T-helper 2 cell (primary cell): ENCODE data around the gene LLCFC1.
A peak's percentile ranks its signal among the peaks of the same experiment; 100 is the strongest.
"Not testable (repeated sequence)": the region's sequence is repeated elsewhere in the genome, so short reads cannot be mapped to it uniquely, and the experiment has no call there.

Experiments
- DNase-seq, 5 experiments: peaks; one replicate each; pipeline versions ENCODE4 v3.0.0 to v3.0.0-alpha.2; 2012 to 2022

LLCFC1 gene

DNA sequence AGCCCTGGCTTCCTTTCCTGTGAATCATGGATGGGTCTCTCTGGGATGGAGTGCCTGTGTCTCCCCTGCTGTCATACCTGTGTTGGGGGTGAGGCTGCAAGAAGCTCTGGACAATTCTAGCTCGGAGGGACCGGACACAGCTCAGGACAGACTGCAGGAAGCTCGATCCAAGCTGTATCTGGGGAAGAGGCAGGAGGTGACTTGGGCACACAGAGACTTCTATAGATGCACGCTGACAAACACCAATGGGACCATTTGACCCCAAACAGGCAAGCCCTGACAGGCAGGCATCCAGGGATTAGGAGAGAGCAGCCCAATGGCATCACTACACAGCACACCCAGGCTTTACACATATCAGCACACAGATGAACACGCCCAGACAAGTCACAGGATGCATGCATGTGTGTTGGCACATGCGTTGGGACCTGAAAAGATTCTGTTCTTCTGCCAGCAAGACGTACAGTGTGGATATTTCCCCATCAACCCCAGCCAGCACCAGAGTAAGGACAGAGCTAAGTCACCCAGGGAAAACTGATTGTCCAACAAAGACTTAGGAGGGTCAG is 4.5 kb downstream of the LLCFC1 start:
- no peak for DNase-seq

DNA sequence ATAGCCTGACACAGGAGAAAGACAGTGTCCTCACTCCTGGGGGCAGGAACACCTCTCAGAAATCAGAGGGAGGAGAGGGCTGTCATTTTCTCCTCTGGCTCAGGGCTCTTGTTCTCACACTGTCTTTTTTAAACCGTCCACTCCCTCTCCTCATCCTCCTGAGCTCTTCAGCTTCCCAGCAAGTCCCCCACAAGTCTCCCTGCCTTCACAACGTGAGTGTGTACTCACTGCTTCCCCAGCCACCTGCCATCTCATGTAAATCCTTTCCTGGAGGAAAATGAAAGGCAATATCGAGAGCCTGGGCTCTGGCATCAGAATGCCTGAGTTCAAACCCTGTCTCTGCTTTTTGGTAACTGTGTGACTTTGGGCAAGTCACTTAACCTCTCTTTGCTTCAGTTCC is 5.7 kb downstream of the LLCFC1 start:
- no peak for DNase-seq

DNA sequence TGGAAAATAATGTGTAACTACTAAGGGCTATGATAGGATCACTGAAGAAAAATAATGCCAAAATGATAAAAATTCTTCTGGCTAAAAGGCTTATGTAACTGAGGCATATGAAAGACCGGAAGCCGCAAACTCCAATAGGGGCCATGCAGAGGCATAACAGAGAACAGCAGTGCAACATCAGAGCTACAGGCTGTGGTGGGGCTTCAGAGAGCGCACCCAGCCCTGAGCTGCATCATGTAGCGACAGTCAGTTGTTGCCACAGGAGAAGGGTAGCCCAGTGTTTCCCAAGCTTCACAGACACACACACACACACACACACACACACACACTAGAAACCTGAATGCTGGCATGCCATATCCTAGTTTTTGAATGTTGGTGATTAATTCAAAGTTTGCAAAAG is 9.3 kb downstream of the LLCFC1 start:
- DNase-seq, result no peak

DNA sequence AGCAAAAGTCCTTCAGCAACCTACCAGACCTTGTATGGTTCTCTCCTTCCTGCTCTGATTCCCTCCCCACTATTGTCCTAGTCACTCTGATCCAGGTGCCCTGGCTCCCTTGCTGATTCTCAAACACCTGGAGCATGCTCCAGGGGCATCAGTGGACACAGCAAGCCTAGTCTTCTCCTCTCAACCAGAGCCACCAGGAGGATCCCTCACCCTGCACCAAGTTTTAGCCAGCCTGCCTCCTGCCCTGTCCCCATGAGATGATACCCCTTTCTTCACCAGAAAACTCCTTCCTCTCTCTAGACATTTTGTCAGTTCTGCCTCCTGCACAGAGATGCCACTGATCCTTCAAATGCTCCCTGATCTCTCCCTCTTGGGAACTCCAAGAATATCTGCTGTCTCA is 11.0 kb downstream of the LLCFC1 start:
- no peak for DNase-seq

DNA sequence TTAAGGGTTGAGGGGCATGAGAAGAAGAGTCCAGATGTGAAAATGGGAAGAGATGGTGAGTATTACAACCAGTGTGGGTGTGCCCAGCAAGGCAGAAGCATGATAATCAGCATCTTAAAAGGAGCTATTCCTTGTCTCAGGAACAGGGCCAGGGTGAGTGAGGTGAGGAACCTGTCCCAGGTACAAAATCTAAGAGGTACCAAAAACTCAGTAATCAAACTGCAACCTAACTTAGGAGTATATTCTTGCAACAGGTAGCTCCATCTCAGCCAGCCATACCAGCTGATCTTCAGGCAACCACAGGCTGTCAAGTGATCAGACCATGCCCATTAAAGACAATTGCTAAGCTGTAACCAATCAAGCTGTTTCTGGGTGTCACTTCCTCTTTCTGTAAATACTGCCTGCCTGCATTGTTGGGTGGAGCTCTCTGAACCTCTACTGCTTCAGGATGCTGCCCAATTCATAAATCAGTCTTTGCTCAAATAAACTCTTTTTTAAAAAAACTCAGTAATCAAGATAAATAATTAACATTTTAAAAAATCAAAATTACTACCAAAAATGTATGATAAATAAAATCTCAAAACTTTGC is 15.5 kb downstream of the LLCFC1 start:
- DNase-seq, result peak in 1 of 5 experiments; percentile 33

DNA sequence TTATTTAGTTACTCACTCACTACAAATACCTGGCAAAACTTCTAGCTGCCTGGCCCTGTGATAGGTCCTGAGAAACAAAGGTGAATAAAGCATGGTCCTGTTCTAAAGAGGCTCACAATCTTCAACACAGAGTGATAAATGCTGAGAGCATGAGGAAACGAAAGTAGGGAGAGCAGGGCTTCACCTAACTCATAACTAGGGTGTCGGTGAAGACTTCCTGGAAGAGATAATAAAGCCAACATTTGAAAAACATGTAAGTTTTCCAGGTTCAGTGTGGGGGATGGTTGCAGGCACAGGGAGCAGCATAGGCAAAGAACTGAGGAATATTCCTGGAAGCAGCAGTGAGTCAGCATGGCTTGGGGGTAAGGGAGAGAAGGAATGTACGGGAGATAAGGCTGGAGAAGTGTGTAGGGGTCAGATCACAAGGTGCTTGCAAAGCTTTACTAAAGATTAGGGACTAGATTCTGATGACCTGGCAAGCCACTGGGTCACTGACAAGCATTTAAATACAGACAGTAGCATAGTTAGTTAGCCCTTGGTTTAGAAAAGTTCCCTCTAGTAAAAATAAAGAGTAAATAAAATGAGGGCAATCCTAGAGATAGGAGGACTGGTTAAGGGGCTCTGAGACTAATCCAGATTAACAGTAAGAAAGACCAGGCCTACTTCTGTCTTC is 17.8 kb downstream of the LLCFC1 start:
- DNase-seq, result no peak

DNA sequence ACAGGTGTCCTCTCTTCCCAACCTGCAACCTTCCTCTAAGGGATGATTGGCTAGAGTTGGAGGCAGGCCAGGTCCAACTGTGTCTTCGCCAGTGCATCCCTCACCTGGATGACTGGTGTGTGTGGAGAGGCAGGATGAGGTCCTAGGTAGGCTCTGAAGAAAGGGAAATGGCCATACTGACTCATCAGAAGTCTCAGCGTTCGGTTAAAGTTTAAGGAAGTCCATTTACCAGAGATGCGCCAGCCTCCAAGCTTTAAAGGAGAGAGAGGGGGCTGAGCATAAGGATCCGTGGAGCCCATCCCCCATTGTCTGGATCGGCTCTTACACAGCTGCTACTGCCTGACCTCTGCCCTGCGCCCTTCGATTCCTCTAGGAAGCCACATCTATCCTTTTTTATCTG is 18.4 kb downstream of the LLCFC1 start:
- DNase-seq, result no peak

DNA sequence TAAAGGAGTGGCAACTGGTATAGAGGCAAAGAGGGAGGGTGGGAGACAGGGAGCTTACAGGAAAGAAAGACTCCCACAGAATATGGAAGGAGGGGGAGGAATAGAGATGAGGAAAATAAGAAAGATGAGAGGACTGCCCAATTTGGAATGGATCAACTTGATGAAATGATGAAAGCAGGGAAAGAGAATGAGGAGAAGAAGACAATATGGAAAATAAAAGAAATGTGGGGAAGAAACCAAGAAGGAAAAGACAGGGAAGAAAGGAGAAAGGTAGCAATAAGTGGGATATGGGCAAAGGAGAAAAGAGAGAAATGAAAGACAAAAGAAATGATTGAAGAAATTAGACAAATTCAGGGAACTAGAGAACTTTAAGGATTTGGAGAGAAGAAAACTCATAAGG is 19.9 kb downstream of the LLCFC1 start:
- no peak for DNase-seq

DNA sequence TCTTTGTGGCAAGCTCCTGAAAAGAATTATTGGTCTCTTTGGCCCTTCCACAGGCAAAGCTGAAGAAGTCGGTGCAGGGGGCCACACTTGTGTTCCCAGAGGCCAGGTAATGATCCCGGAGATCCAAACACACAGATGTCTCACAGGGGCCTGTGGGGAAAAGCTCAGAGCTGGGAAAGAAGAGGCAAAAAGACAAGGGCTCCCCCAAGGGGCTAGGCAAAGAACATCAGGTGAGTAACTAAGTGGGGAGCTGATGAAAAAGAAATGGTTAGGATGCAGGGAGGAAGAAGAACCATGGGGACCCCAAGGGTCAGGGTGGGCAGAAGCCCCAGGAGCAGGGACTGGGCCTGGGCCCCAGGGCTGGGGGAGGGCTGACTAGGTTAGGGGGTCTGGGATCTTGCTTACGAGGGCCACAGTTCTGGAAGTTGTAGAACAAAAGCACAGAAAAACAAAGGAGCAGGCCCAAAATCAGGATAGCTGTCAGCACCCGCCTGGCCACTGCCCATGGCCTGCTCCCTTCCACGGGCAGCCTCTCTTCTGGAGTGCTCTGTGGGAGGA is 21.8 kb downstream of the LLCFC1 start:
- no peak for DNase-seq

DNA sequence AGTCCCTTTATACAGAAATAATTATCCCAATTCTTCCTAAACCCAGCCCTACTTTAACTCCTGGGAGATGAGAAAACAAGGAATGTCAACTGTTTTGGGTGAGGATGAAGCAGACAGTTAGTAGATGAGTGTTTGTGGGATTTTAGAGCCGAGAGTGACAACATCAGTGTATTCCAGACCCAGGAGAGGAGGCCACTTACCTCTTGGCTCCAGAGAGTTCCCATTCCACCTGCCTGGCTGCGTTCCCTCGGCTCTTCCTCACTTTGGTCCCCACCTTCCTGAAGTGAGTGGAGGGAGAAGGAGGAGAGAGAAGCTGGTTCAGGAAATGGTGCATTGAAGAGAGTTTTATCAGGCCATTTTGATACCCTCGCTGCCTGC is 22.3 kb downstream of the LLCFC1 start:
- DNase-seq, result no peak

DNA sequence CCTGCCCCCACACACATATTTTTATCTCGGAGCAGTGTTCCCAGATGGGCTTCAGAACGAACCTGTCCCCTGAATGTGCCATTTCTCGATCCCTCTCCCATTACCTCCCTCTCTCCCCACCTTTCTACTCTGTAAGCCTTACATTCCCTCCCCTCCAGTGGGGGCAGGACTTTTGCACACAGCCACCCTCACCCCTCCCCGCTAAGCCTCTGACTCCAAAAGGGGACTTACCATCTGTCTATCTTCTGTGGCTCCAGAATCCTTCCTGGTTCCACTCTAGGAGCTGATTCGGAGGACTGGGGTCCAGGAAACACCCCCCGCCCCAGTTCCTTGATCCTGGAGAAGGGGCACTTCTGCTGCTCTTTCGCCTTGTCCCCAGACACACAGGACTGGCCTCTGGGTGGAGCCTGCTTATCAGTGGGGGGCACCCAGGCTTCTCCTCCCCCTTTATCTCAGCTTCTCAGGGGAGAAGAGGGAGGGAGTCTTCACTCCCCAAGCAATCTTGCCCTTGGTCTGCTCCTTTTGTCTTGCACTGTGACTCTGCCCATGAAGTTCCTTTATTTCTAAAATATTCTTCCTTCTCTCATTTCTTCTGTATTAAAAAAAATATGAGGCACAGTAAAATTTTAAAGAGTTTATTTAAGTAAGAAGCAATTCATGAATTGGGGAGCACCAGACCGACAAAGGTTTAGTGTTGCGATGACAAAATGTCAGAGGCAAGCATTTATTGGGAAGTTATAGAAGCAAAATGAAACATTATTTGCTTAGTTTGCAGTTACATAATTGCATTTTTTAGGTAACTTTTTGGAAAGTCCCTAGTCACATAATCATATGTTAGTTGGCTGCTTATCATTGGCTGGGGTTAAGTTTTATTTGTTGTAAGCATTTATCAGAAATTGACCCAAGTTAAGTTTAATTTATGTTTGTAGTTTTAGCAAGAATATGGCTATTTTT is 23.0 kb downstream of the LLCFC1 start, which contains the start of gene KEL:
KEL (minus strand) TSS at position 391 of the 954 bp plus-strand sequence; CDS start at position 234, 157 bp downstream.
- no peak for DNase-seq

DNA sequence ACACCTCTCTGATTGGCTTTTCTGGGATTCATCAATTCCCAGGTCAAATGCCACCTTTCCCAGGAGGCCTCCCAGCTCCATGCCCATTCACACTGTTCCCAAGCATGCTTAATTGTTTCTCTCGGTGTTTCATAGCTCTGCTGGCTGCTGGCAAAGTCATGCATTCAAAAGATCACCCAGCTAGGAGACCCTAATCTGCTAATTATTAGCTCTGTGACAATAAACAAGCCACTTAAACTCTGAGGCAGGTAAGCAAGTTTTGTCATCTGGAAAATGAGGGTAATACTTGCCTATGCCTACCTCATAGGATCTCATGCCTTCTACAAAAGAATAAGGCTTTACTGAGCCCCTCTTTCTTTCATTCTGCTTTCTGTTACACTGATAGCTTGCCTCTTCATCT is 23.7 kb downstream of the LLCFC1 start:
- DNase-seq, result no peak

DNA sequence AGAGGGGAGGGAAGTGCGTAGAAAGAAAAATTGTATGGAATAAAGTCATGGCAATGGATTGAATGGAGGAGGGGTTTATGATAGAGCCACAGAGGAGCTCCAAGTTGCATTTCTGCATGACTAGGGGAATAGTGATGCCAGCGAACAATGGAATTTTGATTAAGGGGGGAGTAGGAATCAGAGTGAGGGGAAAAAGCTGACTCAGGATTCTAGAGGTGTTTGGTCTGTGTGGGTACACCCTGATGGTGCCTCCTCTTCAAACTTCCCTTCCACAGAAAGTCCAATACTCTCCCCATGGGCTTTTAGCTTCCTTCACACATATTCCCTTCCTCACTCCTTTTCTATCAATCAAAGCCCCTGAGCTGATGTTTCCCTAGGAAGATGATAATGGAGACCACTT is 24.7 kb downstream of the LLCFC1 start:
- no peak for DNase-seq

DNA sequence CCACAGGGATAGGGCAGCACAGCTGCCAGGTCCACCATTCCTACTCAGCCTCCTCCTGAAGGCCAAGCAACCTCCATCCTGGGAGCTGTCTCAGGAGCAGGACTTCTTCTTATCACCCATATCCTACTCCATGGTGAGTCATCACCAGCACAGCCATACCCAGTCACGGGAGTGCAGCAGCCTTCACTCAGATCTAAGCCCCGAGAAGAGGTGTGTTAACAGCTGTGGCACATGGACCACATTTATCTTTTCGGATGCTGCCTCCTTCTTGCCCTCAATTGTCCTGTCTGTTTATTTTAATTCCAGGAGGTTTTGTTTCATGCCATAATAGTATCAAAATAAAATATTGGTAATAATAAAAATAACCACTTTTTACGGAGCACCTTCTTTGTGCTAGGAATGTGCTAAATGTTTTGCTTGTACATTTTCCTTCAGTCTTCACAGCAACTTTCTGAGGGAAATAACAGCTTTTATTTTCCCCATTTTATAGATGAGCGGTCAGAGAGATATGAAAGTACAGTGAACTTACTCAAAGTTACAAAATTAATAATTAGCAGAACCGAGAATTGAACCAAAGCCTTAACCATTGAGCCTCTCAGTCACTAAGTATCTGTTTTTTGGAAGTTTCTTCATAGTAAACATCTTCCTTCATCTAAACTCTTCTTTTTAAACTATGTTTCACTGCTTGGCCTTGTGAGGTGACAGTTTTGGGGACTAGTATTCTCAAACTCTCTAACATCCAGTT is 25.4 kb downstream of the LLCFC1 start:
- DNase-seq, result no peak

DNA sequence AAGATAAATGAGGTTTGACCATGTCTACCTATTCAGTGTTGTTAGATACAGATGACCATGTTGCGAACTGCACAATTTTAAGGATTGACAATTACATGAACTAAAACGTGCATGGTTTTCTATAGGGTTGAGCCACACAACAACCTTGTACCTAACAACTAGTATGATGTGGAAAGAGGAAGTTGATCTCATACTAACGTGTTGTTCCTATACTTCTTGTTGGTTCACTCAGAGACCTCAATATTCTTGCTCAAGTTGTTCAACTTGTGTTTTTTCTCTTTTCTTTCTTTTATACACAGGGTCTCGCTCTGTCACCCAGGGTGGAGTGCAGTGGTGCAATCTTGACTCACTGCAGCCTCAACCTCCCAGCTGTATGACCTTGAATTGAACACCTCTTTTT is 28.9 kb downstream of the LLCFC1 start:
- DNase-seq, result no peak

DNA sequence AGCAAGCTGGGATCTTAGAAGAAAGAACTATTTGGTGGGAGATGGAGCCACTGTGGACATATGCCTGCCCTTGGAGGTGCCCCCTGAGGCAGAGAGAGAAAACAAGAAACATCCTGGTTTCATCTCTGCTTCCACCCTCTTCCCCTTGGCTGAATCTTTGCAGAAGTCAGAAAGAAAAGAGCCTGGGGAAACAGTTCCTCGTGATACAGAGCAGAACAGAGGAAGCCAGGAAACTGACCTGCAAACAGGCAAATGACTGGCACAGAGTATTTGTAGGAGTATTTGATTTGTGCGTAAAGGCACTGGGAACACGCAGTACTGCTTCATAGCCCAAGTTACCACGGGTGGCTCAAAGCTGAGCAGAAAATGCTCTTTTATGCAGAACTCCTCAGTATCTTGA is 29.9 kb downstream of the LLCFC1 start:
- DNase-seq, result no peak

DNA sequence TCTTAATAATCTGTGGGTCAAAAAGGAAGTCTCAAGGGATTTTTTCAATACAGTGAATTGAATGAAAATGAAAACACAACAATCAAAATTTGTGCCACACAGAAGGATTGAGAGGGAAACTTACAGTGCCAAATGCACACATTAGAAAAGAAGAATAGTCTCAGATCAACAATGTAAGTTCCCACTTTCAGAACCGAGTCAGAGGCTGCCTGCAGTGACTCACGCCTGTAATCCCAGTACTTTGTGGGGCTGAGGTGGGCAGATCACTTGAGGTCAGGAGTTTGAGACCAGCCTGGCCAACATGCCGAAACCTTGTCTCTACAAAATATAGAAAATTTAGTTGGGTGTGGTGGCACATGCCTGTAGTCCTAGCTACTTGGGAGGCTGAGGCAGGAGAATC is 35.3 kb downstream of the LLCFC1 start:
- no peak for DNase-seq

DNA sequence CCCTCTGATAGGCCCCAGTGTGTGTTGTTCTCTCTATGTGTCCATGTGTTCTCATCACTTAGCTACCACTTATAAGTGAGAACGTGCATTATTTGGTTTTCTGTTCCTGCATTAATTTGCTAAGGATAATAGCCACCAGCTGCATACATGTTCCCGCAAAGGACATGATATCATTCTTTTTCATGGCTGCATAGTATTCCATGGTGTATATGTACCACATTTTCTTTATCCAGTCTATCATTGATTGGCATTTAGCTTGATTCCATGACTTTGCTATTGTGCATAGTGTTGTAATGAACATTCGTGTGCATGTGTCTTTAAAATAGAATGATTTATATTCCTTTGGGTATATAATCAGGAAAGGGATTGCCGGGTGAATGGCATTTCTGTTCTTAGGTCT is 39.1 kb downstream of the LLCFC1 start:
- not testable (repeated sequence) for DNase-seq

DNA sequence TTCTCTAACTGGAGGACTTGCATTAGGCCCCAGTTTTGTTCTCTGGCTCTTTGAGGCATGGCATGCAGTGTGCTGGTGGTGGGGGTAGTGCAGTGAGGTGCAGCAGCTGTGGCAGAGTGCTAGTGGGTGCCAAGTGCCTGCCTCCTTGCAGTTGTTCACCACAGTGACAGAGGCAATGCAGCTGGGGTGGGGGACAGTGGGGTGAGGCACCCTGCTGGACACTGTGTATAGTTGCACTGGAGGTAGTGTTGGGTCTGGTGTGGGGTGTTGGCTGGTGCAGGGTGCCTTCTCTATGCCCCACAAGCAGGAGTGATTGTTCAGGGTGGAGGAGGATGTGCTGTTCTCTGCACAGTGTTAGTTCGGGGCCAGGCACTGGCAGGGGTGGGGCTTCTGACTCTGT is 44.5 kb downstream of the LLCFC1 start:
- DNase-seq, result no peak

DNA sequence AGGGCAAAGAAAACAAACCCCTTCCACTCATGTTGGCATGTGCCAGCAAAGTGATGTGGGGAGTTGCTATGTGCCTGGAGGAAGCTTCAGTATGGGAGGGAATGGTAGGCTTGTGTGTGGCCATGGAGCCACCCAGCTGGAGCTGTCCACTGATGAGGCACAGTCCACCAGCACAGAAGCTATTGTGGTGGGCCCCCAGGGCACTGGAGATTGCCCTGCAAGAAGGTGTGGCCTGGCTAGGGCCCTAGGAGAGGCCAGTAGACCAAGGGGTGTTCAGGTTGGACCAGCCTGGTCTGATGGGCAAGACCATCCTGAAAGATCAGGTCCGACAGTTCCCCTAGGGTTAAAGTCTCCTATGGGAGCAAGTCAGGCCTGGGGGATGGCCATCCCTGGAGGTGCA is 45.0 kb downstream of the LLCFC1 start:
- no peak for DNase-seq
